Measurements from ENCODE around the gene KCNH1.
"Not testable (repeated sequence)": the region's sequence is repeated elsewhere in the genome, so short reads cannot be mapped to it uniquely, and the experiment has no call there.

Gene KCNH1

GRCh38 chr1:211068976-211069375 lies 65.0 kb downstream of the KCNH1 start:
- Mint-ChIP-seq H3K4me3 (no peak overlapping the region), H3K9me3 (no peaks in the 10 kb centered on the region), H3K27ac (no peak overlapping the region), H3K36me3 (ENCODE audit: low read depth) (no peaks in the 10 kb centered on the region), H3K4me1 (ENCODE audit: low read depth) (no peaks in the 10 kb centered on the region), H3K27me3 (ENCODE audit: low read depth) (no peaks in the 10 kb centered on the region)
- DNase-seq (ENCODE audit: low spot score) = no peak

- Mint-ChIP-seq H3K9me3 (no peaks in the 10 kb centered on the region), H3K4me1 (ENCODE audit: low read depth) (no peaks in the 10 kb centered on the region), H3K27me3 (ENCODE audit: low read depth) (no peaks in the 10 kb centered on the region), H3K36me3 (ENCODE audit: low read depth) (no peaks in the 10 kb centered on the region), H3K27ac (no peak overlapping the region), H3K4me3 (no peak overlapping the region)
- DNase-seq (ENCODE audit: low spot score) = no peak
Observed at GRCh38 chr1:211066781-211067384, 67.1 kb downstream of the KCNH1 start.

GRCh38 chr1:211041838-211042237 lies 92.1 kb downstream of the KCNH1 start:
- H3K27me3 Mint-ChIP-seq (ENCODE audit: low read depth); H3K4me1 Mint-ChIP-seq (ENCODE audit: low read depth); DNase-seq (ENCODE audit: low spot score): not testable (repeated sequence)

GRCh38 chr1:211037095-211037494 lies 96.9 kb downstream of the KCNH1 start:
- no peak for DNase-seq (ENCODE audit: low spot score)
- no peaks in the 10 kb centered on the region for H3K4me1 Mint-ChIP-seq (ENCODE audit: low read depth)
- H3K27ac Mint-ChIP-seq = no peak overlapping the region
- H3K36me3 Mint-ChIP-seq (ENCODE audit: low read depth) = no peaks in the 10 kb centered on the region
- H3K4me3 Mint-ChIP-seq = no peak overlapping the region
- no peaks in the 10 kb centered on the region for H3K27me3 Mint-ChIP-seq (ENCODE audit: low read depth)
- H3K9me3 Mint-ChIP-seq = no peaks in the 10 kb centered on the region

More at GRCh38 chr1:211041838-211042237, 92.1 kb downstream of the KCNH1 start:
- H3K9me3 Mint-ChIP-seq; H3K4me3 Mint-ChIP-seq; H3K27ac Mint-ChIP-seq; H3K36me3 Mint-ChIP-seq (ENCODE audit: low read depth): not testable (repeated sequence)

GRCh38 chr1:211036381-211037060 lies 97.4 kb downstream of the KCNH1 start:
- H3K36me3 Mint-ChIP-seq (ENCODE audit: low read depth) = no peaks in the 10 kb centered on the region
- no peak for DNase-seq (ENCODE audit: low spot score)
- H3K9me3 Mint-ChIP-seq = no peaks in the 10 kb centered on the region
- no peak overlapping the region for H3K27ac Mint-ChIP-seq
- no peak overlapping the region for H3K4me3 Mint-ChIP-seq
- H3K4me1 Mint-ChIP-seq (ENCODE audit: low read depth) = no peaks in the 10 kb centered on the region
- no peaks in the 10 kb centered on the region for H3K27me3 Mint-ChIP-seq (ENCODE audit: low read depth)

GRCh38 chr1:211035821-211036380 lies 98.0 kb downstream of the KCNH1 start:
- Mint-ChIP-seq H3K27me3 (ENCODE audit: low read depth) (no peaks in the 10 kb centered on the region), H3K4me1 (ENCODE audit: low read depth) (no peaks in the 10 kb centered on the region), H3K36me3 (ENCODE audit: low read depth) (no peaks in the 10 kb centered on the region), H3K4me3 (no peak overlapping the region), H3K27ac (no peak overlapping the region), H3K9me3 (no peaks in the 10 kb centered on the region)
- no peak for DNase-seq (ENCODE audit: low spot score)

- H3K9me3 Mint-ChIP-seq = no peaks in the 10 kb centered on the region
- H3K4me1 Mint-ChIP-seq (ENCODE audit: low read depth) = no peaks in the 10 kb centered on the region
- DNase-seq (ENCODE audit: low spot score) = no peak
- no peak overlapping the region for H3K4me3 Mint-ChIP-seq
- H3K27me3 Mint-ChIP-seq (ENCODE audit: low read depth) = no peaks in the 10 kb centered on the region
- H3K36me3 Mint-ChIP-seq (ENCODE audit: low read depth) = no peaks in the 10 kb centered on the region
- no peak overlapping the region for H3K27ac Mint-ChIP-seq
Observed at GRCh38 chr1:211033921-211034525, 99.9 kb downstream of the KCNH1 start.

GRCh38 chr1:211024901-211025300 lies 109.0 kb downstream of the KCNH1 start:
- Mint-ChIP-seq H3K27ac (no peak overlapping the region), H3K9me3 (no peaks in the 10 kb centered on the region), H3K4me3 (no peak overlapping the region), H3K4me1 (ENCODE audit: low read depth) (no peaks in the 10 kb centered on the region), H3K27me3 (ENCODE audit: low read depth) (no peaks in the 10 kb centered on the region), H3K36me3 (ENCODE audit: low read depth) (no peaks in the 10 kb centered on the region)
- no peak for DNase-seq (ENCODE audit: low spot score)

GRCh38 chr1:211019266-211019665 lies 114.7 kb downstream of the KCNH1 start:
- no peak for DNase-seq (ENCODE audit: low spot score)
- Mint-ChIP-seq H3K27ac (no peak overlapping the region), H3K27me3 (ENCODE audit: low read depth) (no peaks in the 10 kb centered on the region), H3K9me3 (no peaks in the 10 kb centered on the region), H3K36me3 (ENCODE audit: low read depth) (no peaks in the 10 kb centered on the region), H3K4me1 (ENCODE audit: low read depth) (no peaks in the 10 kb centered on the region), H3K4me3 (no peak overlapping the region)

GRCh38 chr1:211018690-211019089 lies 115.3 kb downstream of the KCNH1 start:
- Mint-ChIP-seq H3K4me3 (no peak overlapping the region), H3K4me1 (ENCODE audit: low read depth) (no peaks in the 10 kb centered on the region), H3K27me3 (ENCODE audit: low read depth) (no peaks in the 10 kb centered on the region), H3K9me3 (no peaks in the 10 kb centered on the region), H3K36me3 (ENCODE audit: low read depth) (no peaks in the 10 kb centered on the region), H3K27ac (no peak overlapping the region)
- no peak for DNase-seq (ENCODE audit: low spot score)

GRCh38 chr1:211017075-211017718 lies 116.8 kb downstream of the KCNH1 start:
- no peaks in the 10 kb centered on the region for H3K9me3 Mint-ChIP-seq
- no peaks in the 10 kb centered on the region for H3K4me1 Mint-ChIP-seq (ENCODE audit: low read depth)
- H3K27ac Mint-ChIP-seq = no peak overlapping the region
- H3K36me3 Mint-ChIP-seq (ENCODE audit: low read depth) = no peaks in the 10 kb centered on the region
- H3K27me3 Mint-ChIP-seq (ENCODE audit: low read depth) = no peaks in the 10 kb centered on the region
- H3K4me3 Mint-ChIP-seq = no peak overlapping the region
- no peak for DNase-seq (ENCODE audit: low spot score)

GRCh38 chr1:211014275-211014674 lies 119.7 kb downstream of the KCNH1 start:
- Mint-ChIP-seq H3K4me1 (ENCODE audit: low read depth) (no peaks in the 10 kb centered on the region), H3K4me3 (no peak overlapping the region), H3K27me3 (ENCODE audit: low read depth) (no peaks in the 10 kb centered on the region), H3K9me3 (no peaks in the 10 kb centered on the region), H3K36me3 (ENCODE audit: low read depth) (no peaks in the 10 kb centered on the region), H3K27ac (no peak overlapping the region)
- DNase-seq (ENCODE audit: low spot score) = no peak

GRCh38 chr1:211013346-211014240 lies 120.4 kb downstream of the KCNH1 start:
- no peak overlapping the region for H3K4me3 Mint-ChIP-seq
- DNase-seq (ENCODE audit: low spot score) = no peak
- H3K4me1 Mint-ChIP-seq (ENCODE audit: low read depth) = no peaks in the 10 kb centered on the region
- no peaks in the 10 kb centered on the region for H3K36me3 Mint-ChIP-seq (ENCODE audit: low read depth)
- no peaks in the 10 kb centered on the region for H3K27me3 Mint-ChIP-seq (ENCODE audit: low read depth)
- H3K27ac Mint-ChIP-seq = no peak overlapping the region
- no peaks in the 10 kb centered on the region for H3K9me3 Mint-ChIP-seq

All from T-helper 2 cell treated with Interferon-gamma antibody and Interleukin-4, amounts not matched to agents 5 μg/mL and 100 μg/mL, for 36 hours (primary cell).